ENCODE results near the gene AFF3.

Gene AFF3

DNA sequence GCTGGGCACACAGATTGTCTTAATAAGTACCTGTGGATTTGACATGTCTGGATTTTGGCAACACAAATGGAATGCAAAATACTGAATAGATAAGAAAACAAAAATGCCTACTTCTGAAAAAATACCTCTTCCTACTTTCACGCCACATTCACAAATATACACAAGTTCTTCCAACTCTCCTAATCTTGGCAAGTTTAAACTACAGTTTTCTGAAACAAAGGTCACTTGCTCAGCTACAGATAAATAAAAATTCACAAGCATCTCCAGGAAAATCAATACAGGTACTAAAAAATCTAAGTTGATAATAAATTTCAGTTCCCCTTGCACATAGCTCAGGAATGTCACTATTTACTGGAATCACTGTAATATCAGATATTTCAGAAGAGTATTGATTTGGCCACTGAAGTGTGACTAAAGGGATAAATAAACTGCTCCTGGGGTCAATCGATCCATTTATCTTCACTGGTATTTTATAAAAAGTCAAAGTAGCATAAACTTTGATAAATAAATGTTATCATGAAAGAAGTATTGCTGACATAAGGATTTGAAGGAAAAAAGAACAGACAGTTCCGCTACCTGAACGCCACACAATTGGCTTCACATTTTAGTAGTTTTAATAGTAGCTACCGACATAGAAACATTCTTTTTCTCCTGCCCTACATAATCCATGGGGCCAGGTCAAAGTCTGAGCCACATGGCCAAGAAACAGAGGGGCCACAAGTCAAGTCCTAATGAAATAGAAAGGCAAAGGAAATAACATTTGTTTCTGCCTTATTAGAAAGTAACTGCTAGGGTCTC lies 243.1 kb downstream of the AFF3 start:
- in situ Hi-C loops (cut with MboI; ENCODE audit: low sequenced_read_pairs) = no loop called here

DNA sequence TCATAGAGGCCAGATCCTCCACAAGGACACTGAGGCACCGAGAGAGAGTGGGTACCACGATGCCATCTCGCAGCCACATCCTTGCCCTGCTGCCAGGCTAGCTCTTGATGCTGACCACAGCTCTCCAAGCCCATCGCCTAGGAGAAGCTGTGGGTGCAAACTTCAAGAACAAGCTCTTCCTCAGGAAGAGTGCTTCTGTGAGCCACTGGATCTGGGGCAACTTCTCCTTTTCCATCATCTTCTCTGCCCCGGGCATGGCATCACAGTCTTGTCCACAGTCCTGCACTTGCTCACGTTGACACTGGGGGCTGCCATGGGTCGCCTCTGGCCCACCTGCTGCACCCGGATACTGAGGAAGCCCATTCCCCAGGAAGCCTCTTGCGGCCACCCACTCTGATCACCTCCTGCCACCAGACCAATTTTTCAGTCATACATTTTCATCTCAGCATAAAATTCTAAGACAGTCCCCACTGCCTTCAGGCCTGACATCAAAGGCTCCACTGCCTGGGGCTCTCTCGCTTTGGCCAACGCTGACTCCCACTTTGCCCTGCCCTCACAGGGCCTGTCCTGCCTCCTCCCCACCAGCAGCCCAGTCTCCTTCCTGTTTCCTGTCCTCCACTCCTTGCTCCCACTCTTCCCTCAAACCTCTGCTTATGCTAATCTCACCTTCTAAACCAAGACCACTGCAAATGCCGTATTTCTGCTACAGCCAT lies 243.9 kb downstream of the AFF3 start:
- in situ Hi-C loops (cut with MboI; ENCODE audit: low sequenced_read_pairs) = no loop called here

- in situ Hi-C loops (cut with MboI; ENCODE audit: low sequenced_read_pairs) = no loop called here
Observed at GRCh38 chr2:99891428-99891780, 251.0 kb downstream of the AFF3 start.

DNA sequence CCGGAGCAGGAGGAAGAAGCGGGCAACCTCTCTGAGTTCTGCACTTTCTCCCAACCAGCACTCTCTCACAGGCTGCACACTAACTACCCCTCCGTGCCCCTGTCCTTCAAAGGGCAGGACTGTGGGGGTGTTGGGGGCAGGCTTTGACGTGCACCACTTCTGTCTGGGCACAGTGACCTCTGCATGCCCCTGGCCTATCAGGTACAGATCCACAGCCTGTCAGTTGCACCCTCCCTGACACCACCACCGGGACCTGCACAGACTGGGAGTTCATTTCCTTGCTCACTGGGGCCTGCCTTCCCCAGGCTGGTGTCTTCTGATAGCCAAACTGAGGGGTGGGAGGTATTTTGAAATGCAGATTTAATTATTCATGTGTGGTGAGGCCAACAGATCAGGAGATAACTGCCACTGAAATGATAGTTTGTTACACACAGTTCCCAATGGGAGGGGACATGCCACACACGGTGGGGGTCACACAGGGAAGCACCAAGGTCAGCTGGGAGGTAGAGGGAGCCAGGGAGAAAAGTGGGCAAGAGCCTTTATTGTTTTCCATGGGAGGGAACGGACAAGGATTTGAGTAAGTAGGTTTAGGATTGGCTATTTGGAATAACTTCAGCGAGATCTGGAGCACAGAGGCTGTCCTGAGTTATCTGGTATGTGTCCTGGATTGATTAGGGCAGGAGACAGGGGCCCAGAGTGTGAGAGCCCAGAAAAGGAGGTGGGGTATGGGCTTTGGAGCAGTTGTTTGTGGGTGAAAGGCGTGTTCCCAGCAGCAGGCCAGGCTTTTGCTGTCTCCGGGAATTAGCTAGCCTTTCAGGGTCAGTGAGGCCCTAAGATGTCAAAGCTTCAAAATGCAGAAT lies 251.6 kb downstream of the AFF3 start:
- in situ Hi-C loops (cut with MboI; ENCODE audit: low sequenced_read_pairs) = no loop called here

GRCh38 chr2:99888617-99889016 lies 253.8 kb downstream of the AFF3 start:
- in situ Hi-C loops (cut with MboI; ENCODE audit: low sequenced_read_pairs) = no loop called here

DNA sequence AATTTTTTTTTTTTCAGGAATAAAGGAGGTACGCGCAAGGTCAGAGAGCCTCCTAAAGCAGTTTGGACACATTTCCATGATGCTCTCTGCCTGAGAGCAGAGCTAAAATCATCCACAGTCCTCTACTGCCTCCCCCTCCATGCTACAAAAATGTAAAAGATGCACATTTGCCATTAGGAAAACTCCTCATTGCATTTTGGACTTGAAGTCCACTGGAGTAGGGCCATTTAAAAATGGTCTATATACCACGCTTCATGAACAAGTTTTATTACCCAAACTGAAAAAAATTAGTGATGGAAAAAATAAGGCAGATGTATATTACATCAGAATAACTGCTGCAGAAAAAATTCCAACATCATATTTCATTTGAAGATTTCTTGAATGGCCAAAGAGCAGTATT lies 256.0 kb downstream of the AFF3 start:
- in situ Hi-C loops (cut with MboI; ENCODE audit: low sequenced_read_pairs) = no loop called here

DNA sequence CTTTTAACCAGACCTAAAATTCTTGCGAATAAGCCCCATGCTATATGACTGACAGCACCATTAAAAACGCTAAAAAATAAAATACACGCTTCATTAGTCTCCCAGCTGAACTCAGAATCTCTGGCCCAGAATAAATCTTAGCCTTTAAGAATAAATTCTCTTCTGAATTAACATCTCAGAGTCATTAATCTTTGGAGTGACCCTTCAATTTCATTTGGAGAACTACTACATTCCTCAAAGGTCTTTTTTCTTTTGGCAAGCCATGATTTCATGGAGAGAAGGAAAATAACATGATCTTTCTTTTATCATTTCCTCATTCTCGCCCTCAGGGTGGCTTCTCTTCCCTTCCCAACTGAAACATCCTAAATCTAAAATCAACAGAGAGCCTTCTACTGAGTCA lies 259.0 kb downstream of the AFF3 start:
- in situ Hi-C loops (cut with MboI; ENCODE audit: low sequenced_read_pairs) = no loop called here

GRCh38 chr2:99881901-99882591 lies 260.3 kb downstream of the AFF3 start:
- in situ Hi-C loops (cut with MboI; ENCODE audit: low sequenced_read_pairs) = no loop called here

DNA sequence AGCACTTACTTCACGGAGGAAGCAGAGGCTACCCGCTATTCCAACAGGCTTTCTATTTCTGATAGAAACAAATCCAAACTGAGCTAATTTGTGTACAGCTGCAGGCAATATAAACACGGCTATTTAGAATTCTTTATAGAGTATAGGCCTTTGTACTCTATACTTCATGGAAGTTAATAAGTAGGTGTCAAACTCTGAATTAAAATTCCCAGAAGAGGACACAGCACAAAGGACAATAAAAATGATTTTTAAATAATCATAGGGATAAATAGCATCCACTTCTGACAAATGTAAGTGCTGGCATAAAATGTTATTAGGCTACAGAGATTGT lies 261.5 kb downstream of the AFF3 start:
- in situ Hi-C loops (cut with MboI; ENCODE audit: low sequenced_read_pairs) = no loop called here

DNA sequence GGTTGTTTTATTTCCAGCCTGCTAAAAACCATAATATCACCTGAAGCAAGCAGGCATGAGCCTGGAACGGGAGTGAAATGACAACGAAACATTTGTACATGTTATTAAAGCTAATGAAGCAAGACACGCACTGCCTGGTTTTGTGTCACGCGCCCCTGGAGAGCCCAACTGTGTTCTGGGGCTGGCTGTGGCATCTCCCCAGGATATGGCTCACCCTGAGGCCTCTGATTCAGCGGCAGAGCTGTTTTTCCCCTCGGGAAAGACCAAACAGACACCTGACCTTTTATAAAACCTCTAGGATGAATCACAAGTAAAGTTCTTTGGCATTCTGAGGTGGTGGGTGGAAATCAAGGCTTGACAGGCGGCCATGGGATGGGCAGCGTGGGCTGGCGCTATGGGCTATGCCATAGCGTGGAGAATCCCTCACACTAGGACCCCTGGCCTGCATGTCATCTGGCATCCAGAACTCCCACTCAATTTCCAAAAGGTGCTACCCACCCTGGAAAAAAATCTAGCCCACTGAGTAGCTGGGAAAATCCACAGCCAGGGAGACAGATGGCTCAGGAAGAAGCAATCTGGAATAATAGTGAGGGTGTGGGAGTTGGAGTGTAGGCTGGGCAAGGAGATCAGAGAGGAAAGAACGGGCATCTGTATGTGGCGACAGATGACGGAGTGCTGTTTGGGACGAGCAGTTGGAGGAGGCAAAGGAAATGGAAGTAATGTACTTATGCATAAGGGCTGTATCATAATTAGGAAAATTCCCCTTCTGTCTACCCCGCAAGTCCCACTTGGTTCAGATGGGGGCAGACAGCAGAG lies 262.0 kb downstream of the AFF3 start:
- in situ Hi-C loops (cut with MboI; ENCODE audit: low sequenced_read_pairs) = no loop called here

DNA sequence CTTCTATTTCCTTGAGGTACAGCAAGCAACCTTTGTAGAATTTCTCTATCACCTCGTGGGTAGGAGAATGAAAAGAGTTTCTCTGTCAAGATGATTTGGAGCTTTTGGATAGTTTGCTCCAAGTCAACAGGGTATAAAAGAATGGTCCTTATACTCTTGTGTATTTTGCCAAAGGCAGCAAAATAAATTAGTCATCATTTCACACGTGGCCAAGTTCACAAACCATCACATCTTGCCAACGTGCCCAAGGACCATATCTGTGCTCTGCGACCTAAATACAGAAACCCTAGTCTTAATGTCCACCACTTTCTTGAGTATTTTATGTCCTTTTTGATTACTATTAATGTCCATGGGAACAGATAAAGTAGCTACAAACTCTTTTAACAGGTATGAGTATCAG lies 262.9 kb downstream of the AFF3 start:
- in situ Hi-C loops (cut with MboI; ENCODE audit: low sequenced_read_pairs) = no loop called here

DNA sequence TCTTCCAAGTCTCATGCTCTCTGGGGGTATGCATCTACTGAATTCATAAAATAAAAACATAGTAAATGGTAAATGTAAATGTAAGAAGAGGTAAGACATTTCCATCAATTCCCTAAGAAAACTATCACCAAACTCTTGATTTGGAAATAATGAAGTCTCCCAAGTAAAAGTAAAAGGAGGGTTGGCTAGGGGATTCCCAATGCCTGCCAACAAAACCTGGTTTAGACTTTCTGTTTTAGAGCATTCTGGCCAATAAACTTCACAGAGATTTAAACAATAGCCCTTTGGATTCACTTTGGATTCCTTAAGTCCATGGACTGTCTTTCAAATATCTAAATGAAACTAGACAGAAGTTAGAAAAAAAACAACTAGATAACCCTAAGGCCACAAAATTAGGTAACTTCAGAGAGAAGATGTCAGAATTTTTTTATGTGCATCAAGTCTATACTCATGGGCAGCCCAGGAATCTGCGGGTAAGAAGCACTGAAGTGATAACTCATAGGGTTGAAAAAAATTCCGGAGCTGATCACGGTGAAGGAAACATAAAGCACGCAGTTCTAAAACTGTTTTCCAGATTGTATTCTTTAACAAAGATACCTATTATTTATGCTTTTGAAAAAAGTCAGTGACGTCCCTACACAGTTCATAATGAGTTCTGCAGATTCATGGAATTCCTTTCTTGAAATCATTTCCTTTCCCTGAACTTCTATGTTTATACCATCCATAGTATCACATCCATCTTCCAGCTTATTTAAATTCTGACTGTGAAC lies 263.6 kb downstream of the AFF3 start:
- in situ Hi-C loops (cut with MboI; ENCODE audit: low sequenced_read_pairs) = no loop called here

- in situ Hi-C loops (cut with MboI; ENCODE audit: low sequenced_read_pairs) = no loop called here
Observed at GRCh38 chr2:99877963-99878362, 264.4 kb downstream of the AFF3 start.

- in situ Hi-C loops (cut with MboI; ENCODE audit: low sequenced_read_pairs) = no loop called here
Observed at GRCh38 chr2:99876956-99877355, 265.4 kb downstream of the AFF3 start.

DNA sequence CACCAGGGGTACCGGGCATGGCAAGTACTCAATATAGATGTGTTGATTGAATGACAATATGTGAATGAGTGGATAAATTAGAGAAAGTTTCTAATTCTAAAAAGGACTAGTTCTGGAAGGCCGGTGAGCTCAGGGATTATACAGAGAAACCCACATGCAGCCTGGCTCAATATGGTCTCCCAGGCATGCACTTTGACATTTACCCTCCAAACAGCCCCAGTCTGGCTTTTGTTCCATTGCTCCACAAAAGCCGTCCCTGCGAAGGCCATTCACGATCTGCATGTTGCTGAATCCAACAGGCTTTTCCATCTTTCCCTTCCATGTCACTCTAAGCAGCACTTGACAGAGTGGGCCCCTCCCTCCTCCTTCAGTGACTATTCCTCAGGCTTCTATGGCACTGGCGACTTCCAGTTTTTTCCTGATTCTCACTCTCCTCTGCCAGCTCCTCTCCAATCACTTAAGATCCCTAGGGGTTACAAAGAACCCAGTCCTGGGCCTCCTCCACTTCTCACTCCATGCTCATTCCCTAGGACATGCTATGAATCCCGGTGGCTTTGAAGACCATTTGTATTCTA lies 266.7 kb downstream of the AFF3 start:
- in situ Hi-C loops (cut with MboI; ENCODE audit: low sequenced_read_pairs) = no loop called here

DNA sequence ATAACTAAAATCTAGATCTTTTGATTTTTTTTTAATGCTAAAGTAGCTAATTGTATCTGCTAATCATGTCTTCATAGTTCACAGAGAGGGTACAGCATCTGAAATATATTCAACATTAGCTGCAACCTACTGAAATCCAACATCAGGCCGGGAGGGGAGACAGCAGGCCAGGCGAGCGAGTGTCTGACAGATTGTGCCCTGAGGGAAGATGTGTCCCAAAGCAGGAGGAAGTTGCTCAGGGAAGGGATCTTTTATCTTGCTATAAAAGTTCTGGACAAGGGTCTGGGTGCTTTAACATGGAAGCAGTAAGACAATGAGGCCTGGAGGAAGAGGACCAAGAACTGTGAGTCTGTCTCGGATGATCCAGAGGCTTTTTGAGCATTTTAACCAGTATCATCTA lies 274.1 kb downstream of the AFF3 start:
- in situ Hi-C loops (cut with MboI; ENCODE audit: low sequenced_read_pairs) = no loop called here

- in situ Hi-C loops (cut with MboI; ENCODE audit: low sequenced_read_pairs) = no loop called here
Observed at GRCh38 chr2:99867770-99868169, 274.6 kb downstream of the AFF3 start.

GRCh38 chr2:99865818-99866676 lies 276.3 kb downstream of the AFF3 start:
- in situ Hi-C loops (cut with MboI; ENCODE audit: low sequenced_read_pairs) = no loop called here

Data from hTERT RPE-1 (cell line).